Mesenchymal stem cell (in vitro differentiated cells and primary cell): Measurements from ENCODE around the gene NANOS3.
A peak's percentile ranks its signal among the peaks of the same experiment; 100 is the strongest.

Experiments used
- DNase-seq: peaks from one replicate; pipeline ENCODE4 v3.0.0-alpha.2; 2013
- H2AFZ ChIP-seq: one replicate; pipeline ENCODE4 v1.6.1; 2013; ENCODE audit warnings: low read depth, mild to moderate bottlenecking, control low read depth, inconsistent platforms, low read length, moderate library complexity
- H2AK5ac ChIP-seq: 2 replicates; pipeline ENCODE4 v1.6.1; 2013; ENCODE audit warnings: low read length, moderate library complexity, mild to moderate bottlenecking, inconsistent platforms; ENCODE audit not compliant: severe bottlenecking
- H2BK120ac ChIP-seq: one replicate; pipeline ENCODE4 v1.6.1; 2013; ENCODE audit warnings: low read depth, mild to moderate bottlenecking, inconsistent platforms, low read length, moderate library complexity
- H2BK12ac ChIP-seq, 2 experiments: one replicate each; pipeline ENCODE4 v1.6.1; 2013; ENCODE audit warnings: inconsistent platforms in 2 of 2, low read length in 2 of 2, mild to moderate bottlenecking in 2 of 2, moderate library complexity in 2 of 2, control low read depth in 1 of 2
- H2BK15ac ChIP-seq: one replicate; pipeline ENCODE4 v1.6.1; 2013; ENCODE audit warnings: mild to moderate bottlenecking, low read depth, inconsistent platforms; ENCODE audit not compliant: poor library complexity, severe bottlenecking
- H2BK5ac ChIP-seq: 2 replicates; pipeline ENCODE4 v1.6.1; 2013; ENCODE audit warnings: low read depth, mild to moderate bottlenecking, low read length, control low read depth, inconsistent platforms; ENCODE audit not compliant: poor library complexity, severe bottlenecking
- H3K14ac ChIP-seq, 2 experiments: one replicate each; pipeline ENCODE4 v1.6.1; 2013; ENCODE audit warnings: inconsistent platforms in 2 of 2, low read length in 2 of 2, control low read depth in 1 of 2, mild to moderate bottlenecking in 1 of 2, moderate library complexity in 1 of 2
- H3K18ac ChIP-seq, 2 experiments: one replicate each; pipeline ENCODE4 v1.6.1; 2013; ENCODE audit warnings: inconsistent platforms in 2 of 2, low read length in 2 of 2, control low read depth in 1 of 2, low read depth in 1 of 2, mild to moderate bottlenecking in 1 of 2
- H3K23ac ChIP-seq, 2 experiments: one replicate each; pipeline ENCODE4 v1.6.1; 2013; ENCODE audit warnings: inconsistent platforms in 2 of 2, low read length in 2 of 2, mild to moderate bottlenecking in 2 of 2, moderate library complexity in 2 of 2, control low read depth in 1 of 2
- H3K27ac ChIP-seq: 2 replicates; pipeline ENCODE4 v1.5.1; 2013; ENCODE audit warnings: mild to moderate bottlenecking, moderate library complexity, low read length, control low read depth, inconsistent platforms; ENCODE audit not compliant: poor library complexity, severe bottlenecking
- H3K27me3 ChIP-seq, 2 experiments: 2 replicates each; pipeline versions ENCODE4 v1.6.1 to v1.7.0; 2013; ENCODE audit warnings: low read length in 2 of 2, mild to moderate bottlenecking in 2 of 2, moderate library complexity in 2 of 2, control low read depth in 1 of 2, inconsistent platforms in 1 of 2; ENCODE audit not compliant: control insufficient read depth in 1 of 2, insufficient read depth in 1 of 2
- H3K36me3 ChIP-seq, 2 experiments: 2 replicates each; pipeline versions ENCODE4 v1.6.1 to v1.7.0; 2013; ENCODE audit warnings: low read length in 2 of 2, control low read depth in 1 of 2, inconsistent platforms in 1 of 2, low read depth in 1 of 2, mild to moderate bottlenecking in 1 of 2; ENCODE audit not compliant: insufficient read depth in 2 of 2, control insufficient read depth in 1 of 2
- H3K4ac ChIP-seq, 2 experiments: one replicate each; pipeline ENCODE4 v1.6.1; 2013; ENCODE audit warnings: inconsistent platforms in 2 of 2, low read length in 2 of 2, mild to moderate bottlenecking in 2 of 2, moderate library complexity in 2 of 2, control low read depth in 1 of 2, low read depth in 1 of 2
- H3K4me1 ChIP-seq: 2 replicates; pipeline ENCODE4 v1.6.1; 2013; ENCODE audit warnings: low read depth, low read length, control low read depth; ENCODE audit not compliant: control insufficient read depth, insufficient read depth
- H3K4me2 ChIP-seq: 2 replicates; pipeline ENCODE4 v1.6.1; 2013; ENCODE audit warnings: low read length, mild to moderate bottlenecking, inconsistent platforms; ENCODE audit not compliant: poor library complexity, severe bottlenecking
- H3K4me3 ChIP-seq, 2 experiments: 2 replicates each; pipeline versions ENCODE4 v1.5.1 to v1.7.0; 2013; ENCODE audit warnings: low read length in 2 of 2, mild to moderate bottlenecking in 2 of 2, control low read depth in 1 of 2, low read depth in 1 of 2; ENCODE audit not compliant: insufficient read depth in 1 of 2
- H3K79me1 ChIP-seq: replicated peaks from 2 replicates; pipeline ENCODE4 v1.6.1; 2013; ENCODE audit warnings: mild to moderate bottlenecking, control low read depth, low read length, inconsistent platforms; ENCODE audit not compliant: poor library complexity, severe bottlenecking
- H3K9ac ChIP-seq: 2 replicates; pipeline ENCODE4 v1.7.0; 2013; ENCODE audit warnings: mild to moderate bottlenecking, low read length, moderate library complexity
- H3K9me3 ChIP-seq: 2 replicates; pipeline ENCODE4 v1.7.0; 2013; ENCODE audit warnings: mild to moderate bottlenecking, low read length; ENCODE audit not compliant: control insufficient read depth
- H4K8ac ChIP-seq: one replicate; pipeline ENCODE4 v1.6.1; 2013; ENCODE audit warnings: inconsistent platforms, mild to moderate bottlenecking, low read length, moderate library complexity
- H4K91ac ChIP-seq: one replicate; pipeline ENCODE4 v1.6.1; 2013; ENCODE audit warnings: mild to moderate bottlenecking, low read length, inconsistent platforms
- WGBS: methylation state at CpG from one replicate; pipeline ENCODE4 v1.1.7; 2013; ENCODE audit warnings: mixed read lengths; 5-methylcytosine and 5-hydroxymethylcytosine counted together

The NANOS3 gene

GRCh38 chr19:13909430-13909829, 32.5 kb downstream of the NANOS3 start:
- Histone ChIP-seq H2AK5ac (no peak overlapping the region), H3K4me3 (no peak overlapping the region), H3K9ac (no peak overlapping the region)

GRCh38 chr19:13913352-13913751, 36.4 kb downstream of the NANOS3 start:
- no peak overlapping the region for H2BK120ac ChIP-seq
- H2BK12ac ChIP-seq, result no peak overlapping the region
- no peaks in the 10 kb centered on the region for H3K9me3 ChIP-seq
- H2AK5ac ChIP-seq, result no peak overlapping the region
- H3K14ac ChIP-seq, result no peak overlapping the region
- peaks cover 51 to 55% of the 10 kb centered on the region in 2 experiments for H3K36me3 ChIP-seq
- H3K18ac ChIP-seq, result no peak overlapping the region
- H4K8ac ChIP-seq, result no peak overlapping the region
- no peaks in the 10 kb centered on the region for H3K4me1 ChIP-seq
- no peak overlapping the region for H3K27ac ChIP-seq
- H3K79me1 ChIP-seq, result no peaks in the 10 kb centered on the region
- H3K4ac ChIP-seq, result no peak overlapping the region
- H3K9ac ChIP-seq, result no peak overlapping the region
- no peak overlapping the region for H3K4me3 ChIP-seq
- H4K91ac ChIP-seq, result no peak overlapping the region
- no peak overlapping the region for H3K23ac ChIP-seq
- no peak overlapping the region for H2AFZ ChIP-seq
- no peak for DNase-seq
- no peak overlapping the region for H2BK5ac ChIP-seq
- no peaks in the 10 kb centered on the region for H3K27me3 ChIP-seq
- 94% methylated on average over 17 of the region's 17 CpGs for WGBS
- H3K4me2 ChIP-seq, result no peak overlapping the region
- peak overlapping the region; percentile 33 for H2BK15ac ChIP-seq

More at GRCh38 chr19:13909430-13909829, 32.5 kb downstream of the NANOS3 start:
- 100% methylated on average over 2 of the region's 2 CpGs for WGBS
- DNase-seq, result no peak
- Histone ChIP-seq H2BK15ac (no peak overlapping the region), H4K8ac (no peak overlapping the region), H3K79me1 (peaks cover 7% of the 10 kb centered on the region), H2AFZ (no peak overlapping the region), H3K4me1 (peaks cover 13% of the 10 kb centered on the region), H3K36me3 (peaks cover 26 to 29% of the 10 kb centered on the region in 2 experiments), H2BK12ac (no peak overlapping the region), H3K14ac (no peak overlapping the region), H2BK120ac (no peak overlapping the region), H4K91ac (no peak overlapping the region), H2BK5ac (no peak overlapping the region), H3K27ac (no peak overlapping the region), H3K9me3 (no peaks in the 10 kb centered on the region), H3K18ac (no peak overlapping the region), H3K4me2 (no peak overlapping the region), H3K23ac (no peak overlapping the region), H3K27me3 (no peaks in the 10 kb centered on the region), H3K4ac (no peak overlapping the region)

GRCh38 chr19:13914777-13915176, 37.8 kb downstream of the NANOS3 start:
- 95% methylated on average over 2 of the region's 3 CpGs for WGBS
- no peak overlapping the region for H3K14ac ChIP-seq
- H4K8ac ChIP-seq, result no peak overlapping the region
- no peak overlapping the region for H2BK15ac ChIP-seq
- H2AFZ ChIP-seq, result no peak overlapping the region
- H3K4me2 ChIP-seq, result no peak overlapping the region
- H2BK5ac ChIP-seq, result no peak overlapping the region
- H3K18ac ChIP-seq, result no peak overlapping the region
- DNase-seq, result no peak
- no peaks in the 10 kb centered on the region for H3K4me1 ChIP-seq
- no peak overlapping the region for H3K9ac ChIP-seq
- H3K27ac ChIP-seq, result no peak overlapping the region
- H3K36me3 ChIP-seq, result peaks cover 59 to 64% of the 10 kb centered on the region in 2 experiments
- H3K4ac ChIP-seq, result no peak overlapping the region
- H2AK5ac ChIP-seq, result no peak overlapping the region
- H3K27me3 ChIP-seq, result no peaks in the 10 kb centered on the region
- H3K23ac ChIP-seq, result no peak overlapping the region
- no peak overlapping the region for H3K4me3 ChIP-seq
- no peak overlapping the region for H4K91ac ChIP-seq
- H2BK120ac ChIP-seq, result no peak overlapping the region
- no peaks in the 10 kb centered on the region for H3K9me3 ChIP-seq
- no peak overlapping the region for H2BK12ac ChIP-seq
- no peaks in the 10 kb centered on the region for H3K79me1 ChIP-seq

GRCh38 chr19:13917888-13918406, 41.0 kb downstream of the NANOS3 start:
- no peak overlapping the region for H2BK120ac ChIP-seq
- peaks cover 7% of the 10 kb centered on the region for H3K9me3 ChIP-seq
- H3K18ac ChIP-seq, result no peak overlapping the region
- no peak overlapping the region for H3K4me3 ChIP-seq
- no peaks in the 10 kb centered on the region for H3K4me1 ChIP-seq
- 91% methylated on average over 12 of the region's 14 CpGs for WGBS
- no peak overlapping the region for H4K8ac ChIP-seq
- H2AFZ ChIP-seq, result no peak overlapping the region
- H3K23ac ChIP-seq, result no peak overlapping the region
- H3K27me3 ChIP-seq, result no peaks in the 10 kb centered on the region
- no peak overlapping the region for H3K14ac ChIP-seq
- no peaks in the 10 kb centered on the region for H3K79me1 ChIP-seq
- no peak overlapping the region for H3K27ac ChIP-seq
- no peak overlapping the region for H2AK5ac ChIP-seq
- no peak overlapping the region for H2BK12ac ChIP-seq
- H3K36me3 ChIP-seq, result peaks cover 71 to 73% of the 10 kb centered on the region in 2 experiments
- no peak overlapping the region for H2BK5ac ChIP-seq
- H3K4me2 ChIP-seq, result no peak overlapping the region
- no peak overlapping the region for H3K9ac ChIP-seq
- H3K4ac ChIP-seq, result no peak overlapping the region
- no peak overlapping the region for H4K91ac ChIP-seq
- DNase-seq, result no peak
- H2BK15ac ChIP-seq, result no peak overlapping the region
